BLaER1 (cell line): Measurements from ENCODE around the gene MDM4.

Source experiments
- H3K27ac ChIP-seq: shearing (Covaris generic); formaldehyde crosslinking; 2 replicates; pipeline ENCODE4 v1.8.1; 2022
- H3K27me3 ChIP-seq: shearing (Covaris generic); formaldehyde crosslinking; 2 replicates; pipeline ENCODE4 v1.8.1; 2022
- H3K36me3 ChIP-seq: shearing (Covaris generic); formaldehyde crosslinking; 2 replicates; pipeline ENCODE4 v1.8.1; 2022
- H3K4me1 ChIP-seq: shearing (Covaris generic); formaldehyde crosslinking; 2 replicates; pipeline ENCODE4 v1.8.1; 2022
- H3K4me2 ChIP-seq: shearing (Covaris generic); formaldehyde crosslinking; 2 replicates; pipeline ENCODE4 v1.8.1; 2022
- H3K4me3 ChIP-seq: shearing (Covaris generic); formaldehyde crosslinking; 2 replicates; pipeline ENCODE4 v1.8.1; 2022
- H3K9ac ChIP-seq: shearing (Covaris generic); formaldehyde crosslinking; 2 replicates; pipeline ENCODE4 v1.8.1; 2022
- H3K9me3 ChIP-seq: shearing (Covaris generic); formaldehyde crosslinking; 2 replicates; pipeline ENCODE4 v1.8.1; 2022
- H4K20me1 ChIP-seq: shearing (Covaris generic); formaldehyde crosslinking; 2 replicates; pipeline ENCODE4 v1.8.1; 2022
- Cebpa-rat ChIP-seq: shearing (Covaris generic); IDR thresholded peaks from 2 replicates; pipeline ENCODE4 v1.8.1; 2022

Gene MDM4

GRCh38 chr1:204574865-204575163 is 58.6 kb downstream of the MDM4 start:
- Histone ChIP-seq H3K9me3 (no peaks in the 10 kb centered on the region), H3K4me3 (no peak overlapping the region), H3K27me3 (no peaks in the 10 kb centered on the region), H3K27ac (no peak overlapping the region; the same call in 1 of the 2 replicates), H4K20me1 (no peaks in the 10 kb centered on the region), H3K9ac (no peak overlapping the region), H3K4me1 (peaks cover 61% of the 10 kb centered on the region), H3K36me3 (peaks cover 34% of the 10 kb centered on the region), H3K4me2 (peak overlapping the region; percentile 69)
- TF ChIP-seq Cebpa-rat, result no peak

GRCh38 chr1:204575221-204576190 is 59.3 kb downstream of the MDM4 start:
- H3K4me1 ChIP-seq, result peaks cover 68% of the 10 kb centered on the region

GRCh38 chr1:204576422-204576821 is 60.2 kb downstream of the MDM4 start:
- Histone ChIP-seq H3K27ac (no peak overlapping the region), H3K4me2 (no peak overlapping the region), H3K4me3 (no peak overlapping the region), H3K9ac (no peak overlapping the region), H3K36me3 (peaks cover 22% of the 10 kb centered on the region; the same call in 1 of the 2 replicates), H4K20me1 (no peaks in the 10 kb centered on the region), H3K9me3 (no peaks in the 10 kb centered on the region), H3K27me3 (no peaks in the 10 kb centered on the region), H3K4me1 (peaks cover 70% of the 10 kb centered on the region)
- no peak for TF ChIP-seq Cebpa-rat

More at GRCh38 chr1:204575221-204576190, 59.3 kb downstream of the MDM4 start:
- no peak for TF ChIP-seq Cebpa-rat
- no peaks in the 10 kb centered on the region for H4K20me1 ChIP-seq
- peak overlapping the region; percentile 69 for H3K4me2 ChIP-seq
- no peak overlapping the region for H3K4me3 ChIP-seq
- H3K36me3 ChIP-seq, result peaks cover 27% of the 10 kb centered on the region
- H3K27ac ChIP-seq, result no peak overlapping the region
- no peaks in the 10 kb centered on the region for H3K27me3 ChIP-seq
- no peaks in the 10 kb centered on the region for H3K9me3 ChIP-seq
- H3K9ac ChIP-seq, result no peak overlapping the region

- peak overlapping the region; percentile 97 for H3K4me2 ChIP-seq
- H4K20me1 ChIP-seq, result no peaks in the 10 kb centered on the region
- H3K27me3 ChIP-seq, result no peaks in the 10 kb centered on the region
- H3K9ac ChIP-seq, result peak overlapping the region; percentile 52; the same call in 1 of the 2 replicates
- no peak for TF ChIP-seq Cebpa-rat
- H3K4me1 ChIP-seq, result peaks cover 76% of the 10 kb centered on the region
- no peaks in the 10 kb centered on the region for H3K9me3 ChIP-seq
- H3K27ac ChIP-seq, result peak overlapping the region; percentile 75
- peak overlapping the region; percentile 58 for H3K4me3 ChIP-seq
- peaks cover 9% of the 10 kb centered on the region; the same call in 1 of the 2 replicates for H3K36me3 ChIP-seq
Observed at GRCh38 chr1:204577794-204578478, 61.7 kb downstream of the MDM4 start.

GRCh38 chr1:204578867-204579664 is 62.9 kb downstream of the MDM4 start:
- Histone ChIP-seq H3K27me3 (no peaks in the 10 kb centered on the region), H3K4me3 (peak overlapping the region; percentile 58), H4K20me1 (no peaks in the 10 kb centered on the region), H3K9ac (peak overlapping the region; percentile 52), H3K4me2 (peak overlapping the region; percentile 97), H3K9me3 (no peaks in the 10 kb centered on the region), H3K4me1 (peaks cover 66% of the 10 kb centered on the region), H3K36me3 (no peaks in the 10 kb centered on the region), H3K27ac (peak overlapping the region; percentile 75)
- TF ChIP-seq Cebpa-rat, result no peak

GRCh38 chr1:204579681-204580080 is 63.5 kb downstream of the MDM4 start:
- H3K4me3 ChIP-seq, result peak overlapping the region; percentile 58
- H3K36me3 ChIP-seq, result no peaks in the 10 kb centered on the region
- peak overlapping the region; percentile 74 for H3K27ac ChIP-seq
- no peaks in the 10 kb centered on the region for H4K20me1 ChIP-seq
- peak overlapping the region; percentile 50 for H3K9ac ChIP-seq
- H3K4me2 ChIP-seq, result peak overlapping the region; percentile 97
- H3K27me3 ChIP-seq, result no peaks in the 10 kb centered on the region
- H3K4me1 ChIP-seq, result peaks cover 66% of the 10 kb centered on the region
- H3K9me3 ChIP-seq, result no peaks in the 10 kb centered on the region
- no peak for TF ChIP-seq Cebpa-rat

GRCh38 chr1:204580862-204581261 is 64.7 kb downstream of the MDM4 start:
- no peaks in the 10 kb centered on the region for H3K9me3 ChIP-seq

GRCh38 chr1:204581759-204582158 is 65.6 kb downstream of the MDM4 start:
- Histone ChIP-seq H3K9ac (no peak overlapping the region), H4K20me1 (no peaks in the 10 kb centered on the region), H3K4me2 (0 out of 2 replicates have a peak overlapping the region, but pooled peaks have one; percentile 3), H3K9me3 (no peaks in the 10 kb centered on the region), H3K36me3 (no peaks in the 10 kb centered on the region), H3K4me3 (no peak overlapping the region), H3K27ac (no peak overlapping the region), H3K27me3 (no peaks in the 10 kb centered on the region), H3K4me1 (peaks cover 61% of the 10 kb centered on the region)
- no peak for TF ChIP-seq Cebpa-rat

More at GRCh38 chr1:204580862-204581261, 64.7 kb downstream of the MDM4 start:
- Histone ChIP-seq H3K4me3 (no peak overlapping the region), H4K20me1 (no peaks in the 10 kb centered on the region), H3K27ac (no peak overlapping the region), H3K4me2 (no peak overlapping the region), H3K27me3 (no peaks in the 10 kb centered on the region), H3K9ac (no peak overlapping the region), H3K36me3 (no peaks in the 10 kb centered on the region), H3K4me1 (peaks cover 64% of the 10 kb centered on the region)
- no peak for TF ChIP-seq Cebpa-rat

- Histone ChIP-seq H4K20me1 (no peaks in the 10 kb centered on the region), H3K36me3 (no peaks in the 10 kb centered on the region), H3K4me1 (peaks cover 49% of the 10 kb centered on the region), H3K27ac (peak overlapping the region; percentile 46; the same call in 1 of the 2 replicates), H3K9me3 (no peaks in the 10 kb centered on the region), H3K9ac (no peak overlapping the region), H3K4me2 (peak overlapping the region; percentile 75), H3K27me3 (no peaks in the 10 kb centered on the region), H3K4me3 (no peak overlapping the region)
- TF ChIP-seq Cebpa-rat, result peak; percentile 30; the same call in 1 of the 2 replicates
Observed at GRCh38 chr1:204583909-204584632, 67.9 kb downstream of the MDM4 start.
